B cell (primary cell): ENCODE data around the gene SDK1. TPM values are rescaled to one million over a fixed set of nuclear protein-coding genes. Genes with fewer than 3 reads are reported as not detected.

Experiments used
- ATAC-seq: fragments of 200-7000 bp; cut with Tn5 transposase; one replicate; pipeline ENCODE4 v1.10.0; 2021; ENCODE audit warnings: low read depth, mild to moderate bottlenecking, moderate number of reproducible peaks, moderate library complexity
- CTCF ChIA-PET: fragments of 350-600 bp; sonication (Branson Sonifier 250); formaldehyde crosslinking; loops from one replicate; lab custom pipeline; 2021; ENCODE audit warnings: antibody characterized with exemption, inconsistent platforms; lab: Charles Lee
- POLR2A ChIA-PET: fragments of 350-600 bp; sonication (Branson Sonifier 250); formaldehyde crosslinking; loops from one replicate; lab custom pipeline; 2021; ENCODE audit warnings: antibody characterized with exemption; lab: Charles Lee
- DNase-seq: peaks from one replicate; pipeline ENCODE4 v3.0.0; 2013
- H2AFZ ChIP-seq: 2 replicates; pipeline ENCODE4 v1.6.1; 2012; ENCODE audit warnings: mild to moderate bottlenecking, low read depth, low read length; ENCODE audit not compliant: insufficient read depth, poor library complexity, severe bottlenecking
- H3K27ac ChIP-seq, 2 donors: 1 replicate in 1 of 2; 2 replicates in 1 of 2; pipeline ENCODE4 v1.5.1; 2012 to 2013; ENCODE audit warnings: low read length in 2 of 2, mild to moderate bottlenecking in 2 of 2, moderate library complexity in 1 of 2
- H3K27me3 ChIP-seq, 4 experiments: fragments of 200-600 bp in 1 of 4; sonication (generic) in 1 of 4; replicated peaks in 1 of 4; 1 replicate in 2 of 4; 2 replicates in 2 of 4; pipeline versions ENCODE4 v1.6.1 to v1.7.0; 2013 to 2016; ENCODE audit warnings: low read length in 3 of 4, mild to moderate bottlenecking in 2 of 4, mixed read lengths in 1 of 4, moderate library complexity in 1 of 4; ENCODE audit not compliant: insufficient read depth in 4 of 4, control insufficient read depth in 3 of 4; ENCODE audit errors: control extremely low read depth in 1 of 4
- H3K36me3 ChIP-seq, 2 experiments: replicated peaks in 1 of 2; 1 replicate in 1 of 2; 2 replicates in 1 of 2; pipeline versions ENCODE4 v1.6.1 to v1.7.1; 2013; ENCODE audit warnings: low read length in 1 of 2; ENCODE audit not compliant: insufficient read depth in 2 of 2, control insufficient read depth in 1 of 2; ENCODE audit errors: control extremely low read depth in 1 of 2, extremely low read depth in 1 of 2
- H3K4me1 ChIP-seq, 2 donors: fragments of 200-600 bp in 1 of 2; sonication (generic) in 1 of 2; 1 replicate in 1 of 2; 2 replicates in 1 of 2; pipeline versions ENCODE4 v1.5.1 to v1.6.1; 2013 to 2017; ENCODE audit warnings: low read length in 2 of 2; ENCODE audit not compliant: control insufficient read depth in 2 of 2, insufficient read depth in 2 of 2
- H3K4me2 ChIP-seq: replicated peaks from 2 replicates; pipeline ENCODE3; 2012; ENCODE audit warnings: mild to moderate bottlenecking, low read depth, low read length; ENCODE audit not compliant: poor library complexity, severe bottlenecking
- H3K4me3 ChIP-seq, 5 experiments: fragments of 200-600 bp in 1 of 5; sonication (generic) in 1 of 5; 1 replicate in 3 of 5; 2 replicates in 2 of 5; pipeline versions ENCODE4 v1.5.1 to v1.7.0; 2011 to 2016; ENCODE audit warnings: low read length in 4 of 5, mild to moderate bottlenecking in 4 of 5, low read depth in 2 of 5, control low read depth in 1 of 5, moderate library complexity in 1 of 5; ENCODE audit not compliant: insufficient read depth in 1 of 5; ENCODE audit errors: control extremely low read depth in 1 of 5, extremely low read depth in 1 of 5
- H3K79me2 ChIP-seq: fragments of 200-600 bp; sonication (generic); one replicate; pipeline ENCODE4 v1.6.0; 2016; ENCODE audit warnings: low read length; ENCODE audit not compliant: control insufficient read depth, insufficient read depth
- H3K9ac ChIP-seq: fragments of 200-600 bp; sonication (generic); 2 replicates; pipeline ENCODE4 v1.6.1; 2017; ENCODE audit warnings: mild to moderate bottlenecking, low read length, moderate library complexity
- H3K9me3 ChIP-seq, 3 donors: one replicate each; pipeline versions ENCODE4 v1.6.1 to v1.7.1; 2013; ENCODE audit warnings: low read length in 2 of 3; ENCODE audit not compliant: control insufficient read depth in 2 of 3, insufficient read depth in 1 of 3; ENCODE audit errors: control extremely low read depth in 1 of 3
- H4K20me1 ChIP-seq: 2 replicates; pipeline ENCODE4 v1.6.0; 2012; ENCODE audit warnings: mild to moderate bottlenecking, low read length; ENCODE audit not compliant: insufficient read depth, control insufficient read depth, poor library complexity, severe bottlenecking
- H3K27ac Mint-ChIP-seq: one replicate; pipeline ENCODE4 v1.8.0; 2021; ENCODE audit warnings: mixed read lengths
- H3K27me3 Mint-ChIP-seq: one replicate; pipeline ENCODE4 v1.8.0; 2021; ENCODE audit warnings: mixed read lengths
- H3K4me1 Mint-ChIP-seq: one replicate; pipeline ENCODE4 v1.8.0; 2021; ENCODE audit warnings: mixed read lengths
- H3K4me3 Mint-ChIP-seq: one replicate; pipeline ENCODE4 v1.8.0; 2021; ENCODE audit warnings: mixed read lengths
- H3K9me3 Mint-ChIP-seq: one replicate; pipeline ENCODE4 v1.8.0; 2022; ENCODE audit warnings: mixed read lengths; ENCODE audit not compliant: insufficient read depth
- EZH2 ChIP-seq: IDR thresholded peaks from 2 replicates; pipeline ENCODE4 v1.6.1; 2012; ENCODE audit warnings: borderline replicate concordance, low read depth, mild to moderate bottlenecking, moderate library complexity, low read length; ENCODE audit not compliant: insufficient read depth, poor library complexity, severe bottlenecking
- WGBS: methylation state at CpG from one replicate; pipeline ENCODE4 v1.1.5; 2013; ENCODE audit warnings: missing lambda C conversion rate; ENCODE audit not compliant: insufficient coverage; 5-methylcytosine and 5-hydroxymethylcytosine counted together
- intact Hi-C: fragments of 100-400 bp; cut with micrococcal nuclease; formaldehyde crosslinking; loops from one replicate; pipeline ENCODE4 v1.10.0; 2022
- polyA plus RNA-seq: library from polyadenylated mRNA; depleted of rRNA; stranded (reverse); fragments of >200 nt; gene quantifications from 2 replicates; pipeline ENCODE4 v1.2.3, GENCODE V29; 2012
- total RNA-seq, 2 donors: library from RNA; stranded (reverse); fragments of 120-200 nt in 1 of 2; gene quantifications; 1 replicate in 1 of 2; 2 replicates in 1 of 2; pipeline versions ENCODE4 v1.2.3 to v1.2.4, GENCODE V29; 2013 to 2022
- TF ChIP-seq, protein P1 (sequence below): fragments of 200-600 bp; IDR thresholded peaks from one replicate; pipeline ENCODE4 v1.8.0; 2022; ENCODE audit warnings: antibody characterized with exemption, mild to moderate bottlenecking

The SDK1 gene
- total and polyA plus RNA-seq, 2 donors (not counting 1 experiment from before 2014, with no cell fraction given), result 0.73 to 2.0 TPM

DNA sequence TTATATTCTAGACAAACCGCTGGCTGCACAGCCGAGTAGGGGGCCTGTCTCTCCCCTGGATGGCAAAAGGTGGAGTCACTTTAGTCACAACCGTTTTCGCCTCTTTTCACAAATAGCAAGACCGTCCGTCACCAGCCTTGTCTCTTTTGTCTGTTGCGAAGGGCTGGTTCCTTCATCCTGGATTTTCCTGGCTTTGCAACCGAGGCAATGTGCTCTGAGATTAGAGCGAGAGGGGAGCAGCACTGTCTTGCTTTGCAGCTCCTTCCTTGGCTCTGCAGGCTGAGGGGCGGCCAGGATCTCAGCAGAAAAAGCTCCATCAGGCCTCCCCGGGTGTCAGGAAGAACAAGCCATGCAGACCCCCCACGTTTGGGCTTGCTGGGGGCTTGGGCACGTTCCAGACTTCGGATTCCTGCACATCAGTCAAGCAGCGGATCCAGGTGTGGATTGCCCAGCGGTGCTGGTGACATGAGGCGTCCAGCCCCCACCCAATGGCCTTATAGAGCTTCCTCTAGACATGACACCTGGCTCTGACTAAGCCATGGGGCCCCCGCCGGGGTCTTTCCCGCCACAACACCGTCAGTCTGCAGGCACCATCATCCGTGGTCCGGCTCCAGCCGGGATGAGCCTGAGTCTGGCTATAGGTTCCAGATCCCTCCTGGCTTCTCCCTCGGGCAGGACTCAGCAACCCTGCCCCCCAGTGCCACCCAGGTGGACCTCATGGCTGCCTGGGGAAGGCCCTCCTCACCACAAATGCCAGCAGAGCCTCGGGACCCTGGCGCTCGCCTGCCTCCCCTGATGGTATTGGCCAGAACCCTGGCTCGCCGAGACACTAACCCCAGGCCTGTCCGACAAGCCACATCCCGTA is 913.5 kb downstream of the SDK1 start:
- DNase-seq, result no peak
- H3K9ac ChIP-seq, result no peak overlapping the region
- peaks cover 0 to 20% (median 0%) of the 10 kb centered on the region in 3 donors for H3K9me3 ChIP-seq
- H4K20me1 ChIP-seq, result no peaks in the 10 kb centered on the region
- WGBS, result 90% methylated on average over 30 of the region's 32 CpGs
- H3K4me3 ChIP-seq, result no peak overlapping the region
- no peaks in the 10 kb centered on the region for H3K27me3 ChIP-seq
- no peaks in the 10 kb centered on the region for H3K36me3 ChIP-seq
- CTCF ChIA-PET, result no interaction called here
- ATAC-seq, result no peak
- H3K4me2 ChIP-seq, result no peak overlapping the region
- Mint-ChIP-seq H3K27ac (no peak overlapping the region), H3K4me1 (no peaks in the 10 kb centered on the region), H3K27me3 (no peaks in the 10 kb centered on the region), H3K9me3 (no peaks in the 10 kb centered on the region), H3K4me3 (no peak overlapping the region)
- no peaks in the 10 kb centered on the region for H3K79me2 ChIP-seq
- TF ChIP-seq, protein P1, sequence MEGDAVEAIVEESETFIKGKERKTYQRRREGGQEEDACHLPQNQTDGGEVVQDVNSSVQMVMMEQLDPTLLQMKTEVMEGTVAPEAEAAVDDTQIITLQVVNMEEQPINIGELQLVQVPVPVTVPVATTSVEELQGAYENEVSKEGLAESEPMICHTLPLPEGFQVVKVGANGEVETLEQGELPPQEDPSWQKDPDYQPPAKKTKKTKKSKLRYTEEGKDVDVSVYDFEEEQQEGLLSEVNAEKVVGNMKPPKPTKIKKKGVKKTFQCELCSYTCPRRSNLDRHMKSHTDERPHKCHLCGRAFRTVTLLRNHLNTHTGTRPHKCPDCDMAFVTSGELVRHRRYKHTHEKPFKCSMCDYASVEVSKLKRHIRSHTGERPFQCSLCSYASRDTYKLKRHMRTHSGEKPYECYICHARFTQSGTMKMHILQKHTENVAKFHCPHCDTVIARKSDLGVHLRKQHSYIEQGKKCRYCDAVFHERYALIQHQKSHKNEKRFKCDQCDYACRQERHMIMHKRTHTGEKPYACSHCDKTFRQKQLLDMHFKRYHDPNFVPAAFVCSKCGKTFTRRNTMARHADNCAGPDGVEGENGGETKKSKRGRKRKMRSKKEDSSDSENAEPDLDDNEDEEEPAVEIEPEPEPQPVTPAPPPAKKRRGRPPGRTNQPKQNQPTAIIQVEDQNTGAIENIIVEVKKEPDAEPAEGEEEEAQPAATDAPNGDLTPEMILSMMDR, result no peak
- no peak for TF ChIP-seq EZH2
- H2AFZ ChIP-seq, result no peak overlapping the region
- no peaks in the 10 kb centered on the region for H3K4me1 ChIP-seq
- intact Hi-C loops, result no loop called here
- no peak overlapping the region for H3K27ac ChIP-seq
- POLR2A ChIA-PET, result no interaction called here

DNA sequence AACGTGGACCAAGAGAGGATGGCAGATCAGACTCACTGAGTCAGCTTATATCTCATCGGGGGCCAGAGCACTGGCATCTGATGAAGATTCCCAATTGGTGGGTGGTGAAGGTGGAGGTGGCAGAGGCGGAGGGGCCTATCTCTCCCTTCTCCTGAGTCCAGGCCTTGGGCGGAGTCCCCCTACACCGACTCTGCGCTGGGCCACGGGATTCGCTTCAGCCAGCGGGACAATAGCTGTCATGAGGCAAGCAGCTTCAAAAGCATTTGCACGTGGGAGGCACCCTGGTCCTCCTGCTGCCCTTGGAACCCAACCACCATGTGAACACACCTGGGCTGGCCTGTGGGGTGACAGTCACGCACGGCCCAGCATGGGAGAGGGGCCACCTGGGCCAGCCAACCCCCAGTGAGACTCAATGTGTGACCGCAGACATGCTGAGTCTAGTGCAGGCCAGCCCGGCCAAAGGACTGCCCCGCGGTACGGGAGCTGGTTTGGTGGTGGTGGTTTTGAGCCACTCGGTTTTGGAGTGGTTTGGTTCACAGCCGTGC is 914.2 kb downstream of the SDK1 start:
- Histone ChIP-seq H3K9ac (no peak overlapping the region), H2AFZ (no peak overlapping the region), H3K36me3 (no peaks in the 10 kb centered on the region), H3K4me3 (no peak overlapping the region), H3K9me3 (peaks cover 0 to 23% (median 0%) of the 10 kb centered on the region in 3 donors), H3K4me2 (no peak overlapping the region), H3K27ac (no peak overlapping the region), H4K20me1 (no peaks in the 10 kb centered on the region), H3K27me3 (no peaks in the 10 kb centered on the region), H3K79me2 (no peaks in the 10 kb centered on the region), H3K4me1 (no peaks in the 10 kb centered on the region)
- ChIA-PET POLR2A (no interaction called here), CTCF (no interaction called here)
- no peak overlapping the region for H3K27ac Mint-ChIP-seq
- no peaks in the 10 kb centered on the region for H3K9me3 Mint-ChIP-seq
- no peaks in the 10 kb centered on the region for H3K4me1 Mint-ChIP-seq
- H3K4me3 Mint-ChIP-seq, result no peak overlapping the region
- intact Hi-C loops, result no loop called here
- 92% methylated on average over 17 of the region's 19 CpGs for WGBS
- DNase-seq, result no peak
- ATAC-seq, result no peak
- H3K27me3 Mint-ChIP-seq, result no peaks in the 10 kb centered on the region
- TF ChIP-seq, protein P1, result no peak
- TF ChIP-seq EZH2, result no peak
